Naive thymus-derived CD4-positive, alpha-beta T cell (primary cell): ENCODE measurements around the gene IRAK1. TPM values are rescaled to one million over a fixed set of nuclear protein-coding genes. Genes with fewer than 3 reads are reported as not detected.
"Not testable (repeated sequence)": the region's sequence is repeated elsewhere in the genome, so short reads cannot be mapped to it uniquely, and the experiment has no call there.

Experiments
- ATAC-seq: fragments of 150-1000 bp; cut with Tn5 transposase; 2 replicates; pipeline ENCODE4 v1.10.0; 2021; ENCODE audit warnings: mild to moderate bottlenecking, moderate library complexity
- CTCF ChIA-PET: fragments of 350-600 bp; sonication (Branson Sonifier 250); formaldehyde crosslinking; loops from one replicate; lab custom pipeline; 2021; ENCODE audit warnings: antibody characterized with exemption; lab: Charles Lee
- POLR2A ChIA-PET: fragments of 350-600 bp; sonication (Branson Sonifier 250); formaldehyde crosslinking; loops from one replicate; lab custom pipeline; 2021; ENCODE audit warnings: antibody characterized with exemption, inconsistent platforms; lab: Charles Lee
- DNase-seq, 9 donors: peaks; one replicate each; pipeline versions ENCODE4 v3.0.0 to v3.0.0-alpha.2; 2020 to 2022; ENCODE audit warnings: mixed read lengths in 1 of 9
- H3K27ac ChIP-seq: one replicate; pipeline ENCODE4 v1.7.0; 2013; ENCODE audit warnings: mild to moderate bottlenecking, low read depth, low read length, moderate library complexity
- H3K27me3 ChIP-seq, 2 donors: one replicate each; pipeline ENCODE4 v1.7.0; 2013; ENCODE audit warnings: low read length in 2 of 2, mild to moderate bottlenecking in 2 of 2, moderate library complexity in 2 of 2; ENCODE audit not compliant: control insufficient read depth in 2 of 2, insufficient read depth in 2 of 2
- H3K36me3 ChIP-seq, 3 experiments: 1 replicate in 2 of 3; 2 replicates in 1 of 3; pipeline ENCODE4 v1.7.0; 2013; ENCODE audit warnings: low read length in 3 of 3, mild to moderate bottlenecking in 3 of 3, moderate library complexity in 1 of 3; ENCODE audit not compliant: insufficient read depth in 3 of 3, control insufficient read depth in 2 of 3
- H3K4me1 ChIP-seq, 2 donors: one replicate each; pipeline ENCODE4 v1.7.0; 2013; ENCODE audit warnings: low read length in 2 of 2, mild to moderate bottlenecking in 2 of 2, moderate library complexity in 1 of 2; ENCODE audit not compliant: control insufficient read depth in 2 of 2, insufficient read depth in 2 of 2
- H3K4me3 ChIP-seq: 2 replicates; pipeline ENCODE4 v1.7.0; 2013; ENCODE audit warnings: mild to moderate bottlenecking, low read length
- H3K9me3 ChIP-seq, 3 experiments: 1 replicate in 2 of 3; 2 replicates in 1 of 3; pipeline ENCODE4 v1.7.0; 2013; ENCODE audit warnings: low read length in 3 of 3; ENCODE audit not compliant: control insufficient read depth in 2 of 3
- H3K27ac Mint-ChIP-seq, 9 donors: one replicate each; pipeline ENCODE4 v1.8.0; 2020 to 2022; ENCODE audit warnings: mixed read lengths in 9 of 9, mild to moderate bottlenecking in 8 of 9, moderate library complexity in 5 of 9, inconsistent platforms in 2 of 9
- H3K27me3 Mint-ChIP-seq, 5 donors: one replicate each; pipeline ENCODE4 v1.8.0; 2021 to 2022; ENCODE audit warnings: mixed read lengths in 5 of 5, mild to moderate bottlenecking in 1 of 5
- H3K36me3 Mint-ChIP-seq, 5 donors: one replicate each; pipeline ENCODE4 v1.8.0; 2020 to 2022; ENCODE audit warnings: mixed read lengths in 5 of 5, mild to moderate bottlenecking in 3 of 5, inconsistent platforms in 1 of 5
- H3K4me1 Mint-ChIP-seq, 7 donors: one replicate each; pipeline ENCODE4 v1.8.0; 2020 to 2022; ENCODE audit warnings: mixed read lengths in 7 of 7, mild to moderate bottlenecking in 3 of 7, inconsistent platforms in 1 of 7
- H3K4me3 Mint-ChIP-seq, 10 donors: one replicate each; pipeline ENCODE4 v1.8.0; 2020 to 2022; ENCODE audit warnings: mild to moderate bottlenecking in 10 of 10, mixed read lengths in 10 of 10, moderate library complexity in 6 of 10, inconsistent platforms in 2 of 10
- H3K9me3 Mint-ChIP-seq, 11 donors: one replicate each; pipeline ENCODE4 v1.8.0; 2020 to 2022; ENCODE audit warnings: mixed read lengths in 11 of 11, mild to moderate bottlenecking in 4 of 11, inconsistent platforms in 1 of 11, moderate library complexity in 1 of 11
- intact Hi-C, 2 donors: fragments of 100-400 bp; cut with micrococcal nuclease; formaldehyde crosslinking; loops; one replicate each; pipeline ENCODE4 v1.15.1; 2023
- polyA plus RNA-seq, 2 donors: library from polyadenylated mRNA; unstranded; fragments of 300-500 nt; fragmentation: Illumina TruSeq; gene quantifications; one replicate each; pipeline ENCODE4 v1.2.3, GENCODE V29; 2021
- total RNA-seq, 6 experiments: library from RNA in 5 of 6; stranded (reverse) in 5 of 6; gene quantifications; 1 replicate in 5 of 6; 2 replicates in 1 of 6; pipeline ENCODE4 v1.2.3 and lab custom pipeline; 2021 to 2026

IRAK1 gene
- total and polyA plus RNA-seq, 7 experiments from 2014 or later, result 20.0 to 120 (median 57.5) TPM

DNA sequence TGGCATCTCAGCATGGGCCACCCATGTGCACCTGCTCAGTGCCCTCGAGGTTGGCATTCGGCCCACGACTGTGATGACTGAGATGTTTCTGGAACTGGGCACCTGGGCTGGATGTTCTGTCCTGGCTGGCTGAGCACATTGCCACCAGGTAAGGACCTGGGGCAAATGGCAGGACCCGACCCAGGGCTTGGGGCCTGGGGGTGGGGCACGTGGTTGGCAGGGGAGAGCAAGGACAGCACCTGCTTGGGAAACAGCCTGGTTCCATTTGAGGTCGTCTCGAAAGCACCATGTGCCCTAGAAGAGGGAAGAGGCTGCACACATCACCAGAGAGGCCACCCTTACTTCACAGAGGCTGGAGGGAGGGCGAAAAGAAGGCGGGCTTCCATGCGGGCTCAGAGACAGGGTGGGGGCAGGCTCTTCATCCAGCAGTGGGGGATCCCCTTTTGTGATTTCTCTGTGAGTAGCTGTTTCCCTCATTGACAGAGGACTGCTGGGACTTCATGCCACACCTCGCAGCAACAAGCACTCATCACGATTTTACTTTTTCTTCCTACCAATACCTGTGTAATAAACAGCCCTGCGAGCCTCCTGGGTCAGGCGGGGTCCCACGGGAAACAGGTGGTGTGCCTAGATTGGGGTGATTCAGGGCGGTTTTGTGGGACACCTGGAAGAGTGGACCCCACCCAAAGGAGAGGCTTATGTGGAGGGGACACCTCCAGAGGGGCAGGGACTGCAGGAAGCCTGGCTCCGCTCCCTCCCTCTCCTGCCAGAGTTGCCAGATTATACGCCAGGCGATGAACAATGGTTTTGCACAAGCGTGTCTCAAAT, 35.1 kb downstream of the IRAK1 start:
- H3K4me1 Mint-ChIP-seq, result peaks cover 18 to 64% (median 36%) of the 10 kb centered on the region in 7 donors
- CTCF ChIA-PET, result no interaction called here
- H3K4me1 ChIP-seq, result peaks cover 37 to 44% of the 10 kb centered on the region in 2 donors

DNA sequence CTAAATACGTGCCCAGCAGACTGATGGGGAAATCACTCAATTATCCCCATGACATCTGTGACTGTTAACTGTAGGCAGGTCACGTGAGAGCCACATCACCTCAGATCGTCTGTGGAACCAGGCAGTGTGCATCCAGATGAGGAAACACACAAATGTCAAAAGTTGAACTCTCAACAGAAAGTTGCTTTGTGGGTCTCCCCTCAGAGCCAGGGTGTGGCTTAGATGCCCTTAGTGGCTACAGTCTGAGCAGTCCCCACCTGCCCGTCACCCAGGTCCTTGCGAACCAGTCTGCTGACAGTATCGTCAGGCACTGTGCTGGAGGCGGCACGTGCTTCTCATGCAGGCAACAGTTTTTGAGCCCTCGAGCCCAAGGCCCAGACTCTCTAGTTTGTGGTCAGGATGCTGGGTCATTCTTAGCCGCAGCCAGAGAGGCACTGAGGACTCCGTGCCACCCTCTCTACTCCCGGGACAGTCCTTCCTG, 36.3 kb downstream of the IRAK1 start:
- H3K9me3 ChIP-seq, result no peaks in the 10 kb centered on the region
- no peaks in the 10 kb centered on the region for H3K27me3 ChIP-seq
- DNase-seq (peak in 1 of 9 donors; percentile 15), ATAC-seq (peak; percentile 37)
- ChIA-PET CTCF (interaction anchor here (0.8 kb wide), 1 partner anchor 12 kb away, joined by 3 read pairs; no protein-coding TSS in a partner anchor), POLR2A (interaction anchor here (1.0 to 3.8 kb wide), 2 partner anchors 11 to 15 kb away, joined by 4 to 32 read pairs; partner anchors contain the start of genes HCFC1 and TMEM187)
- peak overlapping the region; percentile 68 for H3K27ac ChIP-seq
- no peaks in the 10 kb centered on the region for H3K36me3 ChIP-seq
- H3K9me3 Mint-ChIP-seq, result no peaks in the 10 kb centered on the region
- no peak overlapping the region for H3K4me3 ChIP-seq
- peak overlapping the region; percentile 80 to 97 (median 94) for H3K27ac Mint-ChIP-seq
- H3K4me1 ChIP-seq, result peaks cover 37 to 41% of the 10 kb centered on the region in 2 donors
- H3K36me3 Mint-ChIP-seq, result no peaks in the 10 kb centered on the region
- intact Hi-C loops, result no loop called here
- H3K27me3 Mint-ChIP-seq, result no peaks in the 10 kb centered on the region
- H3K4me1 Mint-ChIP-seq, result peaks cover 18 to 60% (median 32%) of the 10 kb centered on the region in 7 donors
- H3K4me3 Mint-ChIP-seq, result peak overlapping the region; percentile 26 to 86 (median 76)

More for the DNA sequence above, 35.1 kb downstream of the IRAK1 start:
- no peaks in the 10 kb centered on the region for H3K9me3 ChIP-seq
- DNase-seq, result peak in 4 of 9 donors; percentile 38 to 68 (median 42)
- H3K27me3 Mint-ChIP-seq, result no peaks in the 10 kb centered on the region
- intact Hi-C loops, result loop anchor here in 1 of 2 donors (1.0 kb wide), 1 partner anchor 12 kb away; the partner anchor contains the start of gene TMEM187
- ATAC-seq, result peak; percentile 65
- H3K27me3 ChIP-seq, result no peaks in the 10 kb centered on the region
- H3K4me3 Mint-ChIP-seq, result peak overlapping the region; percentile 75 to 87 (median 80)
- POLR2A ChIA-PET, result interaction anchor here (0.6 to 3.8 kb wide), 6 partner anchors 12 to 106 kb away, joined by 3 to 32 read pairs (median 4); partner anchors contain the start of genes HCFC1, IRAK1 and TMEM187
- no peaks in the 10 kb centered on the region for H3K9me3 Mint-ChIP-seq
- peak overlapping the region; percentile 35 for H3K4me3 ChIP-seq
- H3K27ac Mint-ChIP-seq, result peak overlapping the region; percentile 90 to 97 (median 96)
- no peaks in the 10 kb centered on the region for H3K36me3 ChIP-seq
- H3K27ac ChIP-seq, result peak overlapping the region; percentile 82
- no peaks in the 10 kb centered on the region for H3K36me3 Mint-ChIP-seq

DNA sequence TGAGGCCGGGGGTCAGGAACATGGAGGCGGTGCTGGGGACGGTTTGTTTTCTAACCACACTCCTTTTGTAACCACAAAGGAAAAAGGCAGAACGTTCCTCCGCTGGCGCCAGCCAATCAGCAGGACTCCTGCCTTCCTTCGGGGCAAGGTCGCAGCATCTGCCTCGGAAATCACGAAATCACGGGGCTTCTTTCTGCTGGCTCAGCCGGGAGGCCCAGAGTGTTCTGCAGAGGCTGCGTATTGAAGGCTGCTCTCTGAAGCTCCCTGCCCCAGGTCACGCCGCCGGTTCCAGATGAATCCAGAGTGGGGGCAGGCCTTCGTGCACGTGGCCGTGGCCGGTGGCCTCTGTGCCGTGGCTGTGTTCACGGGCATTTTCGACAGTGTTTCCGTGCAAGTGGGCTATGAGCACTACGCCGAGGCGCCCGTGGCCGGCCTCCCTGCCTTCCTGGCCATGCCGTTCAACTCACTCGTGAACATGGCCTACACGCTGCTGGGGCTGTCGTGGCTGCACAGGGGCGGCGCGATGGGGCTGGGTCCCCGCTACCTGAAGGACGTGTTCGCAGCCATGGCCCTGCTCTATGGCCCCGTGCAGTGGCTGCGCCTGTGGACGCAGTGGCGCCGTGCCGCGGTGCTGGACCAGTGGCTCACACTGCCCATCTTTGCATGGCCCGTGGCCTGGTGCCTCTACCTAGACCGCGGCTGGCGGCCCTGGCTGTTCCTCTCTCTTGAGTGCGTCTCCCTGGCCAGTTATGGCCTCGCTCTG, 37.8 kb downstream of the IRAK1 start:
- Histone ChIP-seq H3K4me3 (peak overlapping the region; percentile 25), H3K27me3 (no peaks in the 10 kb centered on the region), H3K4me1 (peaks cover 37 to 41% of the 10 kb centered on the region in 2 donors), H3K36me3 (no peaks in the 10 kb centered on the region), H3K9me3 (no peaks in the 10 kb centered on the region), H3K27ac (peak overlapping the region; percentile 68)
- ChIA-PET CTCF (interaction anchor here (1.9 to 2.1 kb wide), 2 partner anchors 11 to 15 kb away, joined by 10 read pairs; partner anchors contain the start of gene HCFC1), POLR2A (interaction anchor here (0.9 to 2.8 kb wide), 10 partner anchors 11 to 447 kb away, joined by 3 to 53 read pairs (median 7); partner anchors contain the start of genes ARHGAP4, HCFC1, IRAK1 and RPL10)
- Mint-ChIP-seq H3K36me3 (no peaks in the 10 kb centered on the region), H3K27me3 (no peaks in the 10 kb centered on the region), H3K4me3 (peak overlapping the region; percentile 70 to 86 (median 78)), H3K27ac (peak overlapping the region; percentile 89 to 97 (median 96)), H3K9me3 (no peaks in the 10 kb centered on the region), H3K4me1 (peaks cover 18 to 55% (median 32%) of the 10 kb centered on the region in 7 donors)
- intact Hi-C loops, result loop anchor here (1.0 kb wide), 1 partner anchor 10 kb away; the partner anchor contains the start of gene TMEM187 (in 2 of the 2)
- DNase-seq (peak in 8 of 9 donors; percentile 58 to 69 (median 65)), ATAC-seq (peak; percentile 51)

DNA sequence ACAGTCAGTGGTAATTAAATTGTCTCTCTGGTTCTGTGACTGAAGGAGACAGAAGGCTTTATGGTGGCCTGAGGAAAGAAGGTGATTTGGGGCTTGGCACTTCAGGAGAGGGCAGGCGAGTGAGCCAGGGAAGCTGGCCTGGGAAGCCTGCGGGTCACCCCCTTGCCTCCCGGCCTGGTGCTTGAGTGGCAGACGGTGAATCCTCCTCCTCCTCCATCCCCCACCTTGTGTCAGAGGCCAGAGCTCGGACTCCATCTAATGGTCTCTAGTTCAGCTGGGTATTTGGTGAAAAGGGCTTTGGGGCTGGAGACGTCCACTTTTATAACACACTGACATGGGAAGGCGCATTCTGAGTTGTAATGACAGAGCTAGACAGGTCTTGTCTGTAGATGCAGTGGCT, 38.5 kb downstream of the IRAK1 start:
- Histone ChIP-seq H3K36me3 (no peaks in the 10 kb centered on the region), H3K4me1 (peaks cover 37 to 41% of the 10 kb centered on the region in 2 donors), H3K27ac (peak overlapping the region; percentile 68), H3K4me3 (peak overlapping the region; percentile 25), H3K27me3 (no peaks in the 10 kb centered on the region), H3K9me3 (no peaks in the 10 kb centered on the region)
- Mint-ChIP-seq H3K4me3 (peak overlapping the region; percentile 70 to 86 (median 78)), H3K4me1 (peaks cover 18 to 53% (median 32%) of the 10 kb centered on the region in 7 donors), H3K9me3 (no peaks in the 10 kb centered on the region), H3K27ac (peak overlapping the region; percentile 89 to 97 (median 96)), H3K27me3 (no peaks in the 10 kb centered on the region), H3K36me3 (no peaks in the 10 kb centered on the region)
- ChIA-PET POLR2A (interaction anchor here (0.9 to 2.8 kb wide), 10 partner anchors 11 to 448 kb away, joined by 3 to 53 read pairs (median 7); partner anchors contain the start of genes ARHGAP4, HCFC1, IRAK1 and RPL10), CTCF (interaction anchor here (1.9 to 2.1 kb wide), 2 partner anchors 10 to 14 kb away, joined by 10 read pairs; partner anchors contain the start of gene HCFC1)
- intact Hi-C loops, result loop anchor here (1.0 kb wide), 1 partner anchor 9 kb away; the partner anchor contains the start of gene TMEM187 (in 2 of the 2)
- ATAC-seq (no peak), DNase-seq (no peak)

DNA sequence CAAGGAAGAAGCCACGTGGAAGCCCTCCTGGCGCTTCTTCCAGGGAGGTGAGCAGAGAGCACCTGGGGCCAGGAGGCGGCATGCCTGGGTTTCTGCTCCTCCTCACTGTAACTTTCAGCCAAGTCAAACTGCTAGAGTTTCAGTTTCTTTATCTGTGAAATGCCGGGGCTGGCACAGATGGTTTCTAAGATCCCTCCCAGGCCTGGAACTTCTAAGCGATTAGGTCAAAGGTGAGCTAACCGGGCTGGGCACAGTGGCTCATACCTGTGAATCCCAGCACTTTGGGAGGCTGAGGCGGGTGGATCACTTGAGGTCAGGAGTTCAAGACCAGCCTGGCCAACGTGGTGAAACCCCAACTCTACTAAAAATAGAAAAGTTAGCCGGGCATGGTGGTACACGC, 39.3 kb downstream of the IRAK1 start:
- H3K27ac Mint-ChIP-seq, result peak overlapping the region; percentile 78 to 97 (median 92)
- CTCF ChIA-PET, result interaction anchor here (0.6 to 2.1 kb wide), 3 partner anchors 10 to 15 kb away, joined by 3 to 10 read pairs (median 10); partner anchors contain the start of gene HCFC1
- intact Hi-C loops, H3K4me3 ChIP-seq, H3K27me3 Mint-ChIP-seq, H3K27me3 ChIP-seq, H3K9me3 Mint-ChIP-seq, H3K36me3 ChIP-seq, H3K9me3 ChIP-seq, H3K36me3 Mint-ChIP-seq: not testable (repeated sequence)
- POLR2A ChIA-PET, result interaction anchor here (1.3 to 2.8 kb wide), 7 partner anchors 10 to 53 kb away, joined by 3 to 53 read pairs (median 7); partner anchors contain the start of genes HCFC1, IRAK1 and TMEM187
- H3K4me3 Mint-ChIP-seq, result peak overlapping the region; percentile 70 to 82 (median 75)
- ATAC-seq (peak; percentile 47), DNase-seq (peak in 1 of 9 donors; percentile 34)
- Histone ChIP-seq H3K27ac (peak overlapping the region; percentile 68), H3K4me1 (peaks cover 37 to 41% of the 10 kb centered on the region in 2 donors)
- H3K4me1 Mint-ChIP-seq, result peaks cover 20 to 55% (median 35%) of the 10 kb centered on the region in 7 donors
